ENCODE measurements around the gene ANXA6. TPM values are rescaled to one million over a fixed set of nuclear protein-coding genes. Genes with fewer than 3 reads are reported as not detected.

ANXA6 gene
- total RNA-seq, 1 donor from 2014 or later = 320 TPM

DNA sequence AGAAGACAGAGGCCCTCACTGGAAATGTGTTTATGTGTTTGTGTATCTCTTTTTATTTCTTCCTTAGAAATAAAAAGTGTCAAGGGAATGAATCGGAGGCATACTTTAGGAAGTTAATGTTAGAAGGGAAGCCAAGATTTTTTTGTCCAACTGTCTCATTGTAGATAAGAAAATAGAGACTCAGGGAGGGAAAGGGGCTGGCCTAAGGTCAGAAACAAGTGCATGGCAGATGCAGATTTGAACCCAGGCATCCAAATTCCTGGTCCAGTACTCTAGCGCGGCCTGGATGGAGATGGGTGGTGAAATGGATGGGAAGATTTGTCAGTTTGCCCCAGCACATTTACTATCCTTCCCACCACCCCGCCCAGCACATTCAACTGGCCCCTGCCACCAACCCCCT is 56.9 kb downstream of the ANXA6 start:
- H3K27me3 ChIP-seq (ENCODE audit: insufficient read depth, low read length) = no peaks in the 10 kb centered on the region
- peaks cover 2% of the 10 kb centered on the region for H3K4me1 ChIP-seq (ENCODE audit: insufficient read depth, low read length)
- no peaks in the 10 kb centered on the region for H3K9me3 ChIP-seq (ENCODE audit: insufficient read depth, low read depth, low read length)
- H3K27ac Mint-ChIP-seq (ENCODE audit: unreplicated experiment) = no peak overlapping the region
- no peaks in the 10 kb centered on the region for H3K9me3 Mint-ChIP-seq (ENCODE audit: unreplicated experiment)
- H2AFZ ChIP-seq (ENCODE audit: low read depth, low read length) = no peak overlapping the region
- H3K4me2 ChIP-seq (ENCODE audit: low read length) = no peak overlapping the region
- H3K36me3 ChIP-seq (ENCODE audit: insufficient read depth, low read length) = peaks cover 20% of the 10 kb centered on the region
- H3K4me3 ChIP-seq (ENCODE audit: insufficient read depth, low read depth, low read length) = no peak overlapping the region
- peaks cover 14% of the 10 kb centered on the region for H4K20me1 ChIP-seq (ENCODE audit: insufficient read depth, low read length)
- DNase-seq (ENCODE audit: low read depth) (no peak), FAIRE-seq (no peak)
- no peak overlapping the region for H3K9ac ChIP-seq (ENCODE audit: low read length)
- H3K79me2 ChIP-seq (ENCODE audit: insufficient read depth, low read length) = no peaks in the 10 kb centered on the region
- no peak overlapping the region for H3K27ac ChIP-seq (ENCODE audit: low read depth, low read length)
- H3K36me3 Mint-ChIP-seq (ENCODE audit: low read depth, unreplicated experiment) = peaks cover 25% of the 10 kb centered on the region
- H3K4me1 Mint-ChIP-seq (ENCODE audit: low read depth, unreplicated experiment) = peaks cover 13% of the 10 kb centered on the region
- TF ChIP-seq EZH2 (IDR thresholded peaks at IDR 0.05; ENCODE audit: insufficient read depth, low read length) = no peak
- TF ChIP-seq, protein P1, sequence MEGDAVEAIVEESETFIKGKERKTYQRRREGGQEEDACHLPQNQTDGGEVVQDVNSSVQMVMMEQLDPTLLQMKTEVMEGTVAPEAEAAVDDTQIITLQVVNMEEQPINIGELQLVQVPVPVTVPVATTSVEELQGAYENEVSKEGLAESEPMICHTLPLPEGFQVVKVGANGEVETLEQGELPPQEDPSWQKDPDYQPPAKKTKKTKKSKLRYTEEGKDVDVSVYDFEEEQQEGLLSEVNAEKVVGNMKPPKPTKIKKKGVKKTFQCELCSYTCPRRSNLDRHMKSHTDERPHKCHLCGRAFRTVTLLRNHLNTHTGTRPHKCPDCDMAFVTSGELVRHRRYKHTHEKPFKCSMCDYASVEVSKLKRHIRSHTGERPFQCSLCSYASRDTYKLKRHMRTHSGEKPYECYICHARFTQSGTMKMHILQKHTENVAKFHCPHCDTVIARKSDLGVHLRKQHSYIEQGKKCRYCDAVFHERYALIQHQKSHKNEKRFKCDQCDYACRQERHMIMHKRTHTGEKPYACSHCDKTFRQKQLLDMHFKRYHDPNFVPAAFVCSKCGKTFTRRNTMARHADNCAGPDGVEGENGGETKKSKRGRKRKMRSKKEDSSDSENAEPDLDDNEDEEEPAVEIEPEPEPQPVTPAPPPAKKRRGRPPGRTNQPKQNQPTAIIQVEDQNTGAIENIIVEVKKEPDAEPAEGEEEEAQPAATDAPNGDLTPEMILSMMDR (IDR thresholded peaks at IDR 0.05; ENCODE audit: insufficient read depth, low read depth, low read length) = no peak
- no peak overlapping the region for H3K4me3 Mint-ChIP-seq (ENCODE audit: unreplicated experiment)
- no peaks in the 10 kb centered on the region for H3K27me3 Mint-ChIP-seq (ENCODE audit: low read depth, unreplicated experiment)

DNA sequence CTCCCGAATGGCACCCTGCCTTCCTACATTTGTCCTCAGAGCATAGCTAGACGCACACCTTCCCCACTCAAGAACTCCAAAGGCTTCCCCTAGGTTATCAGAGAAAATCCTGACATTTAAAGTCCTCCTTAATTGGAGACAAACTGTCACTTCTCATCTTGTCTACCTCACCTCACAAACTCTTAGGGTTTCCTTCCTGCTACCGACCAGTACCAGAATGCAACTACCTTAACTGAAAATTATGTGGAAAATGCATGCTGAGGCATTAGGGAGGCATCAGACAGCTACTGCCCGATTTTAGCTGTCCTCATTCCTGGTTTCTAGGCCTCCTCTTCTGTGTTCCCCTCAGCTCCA is 58.8 kb downstream of the ANXA6 start:
- TF ChIP-seq, protein P1 (IDR thresholded peaks at IDR 0.05; ENCODE audit: insufficient read depth, low read depth, low read length) = no peak
- TF ChIP-seq EZH2 (IDR thresholded peaks at IDR 0.05; ENCODE audit: insufficient read depth, low read length) = no peak
- FAIRE-seq (no peak), DNase-seq (ENCODE audit: low read depth) (no peak)
- peaks cover 5% of the 10 kb centered on the region for H4K20me1 ChIP-seq (ENCODE audit: insufficient read depth, low read length)
- peaks cover 22% of the 10 kb centered on the region for H3K4me1 ChIP-seq (ENCODE audit: insufficient read depth, low read length)
- H3K4me2 ChIP-seq (ENCODE audit: low read length) = no peak overlapping the region
- peaks cover 14% of the 10 kb centered on the region for H3K36me3 ChIP-seq (ENCODE audit: insufficient read depth, low read length)
- Mint-ChIP-seq H3K4me1 (ENCODE audit: low read depth, unreplicated experiment) (peaks cover 30% of the 10 kb centered on the region), H3K27ac (ENCODE audit: unreplicated experiment) (no peak overlapping the region), H3K9me3 (ENCODE audit: unreplicated experiment) (no peaks in the 10 kb centered on the region), H3K27me3 (ENCODE audit: low read depth, unreplicated experiment) (no peaks in the 10 kb centered on the region), H3K36me3 (ENCODE audit: low read depth, unreplicated experiment) (peaks cover 21% of the 10 kb centered on the region), H3K4me3 (ENCODE audit: unreplicated experiment) (no peak overlapping the region)
- H3K4me3 ChIP-seq (ENCODE audit: insufficient read depth, low read depth, low read length) = no peak overlapping the region
- H3K27ac ChIP-seq (ENCODE audit: low read depth, low read length) = no peak overlapping the region
- H2AFZ ChIP-seq (ENCODE audit: low read depth, low read length) = no peak overlapping the region
- no peaks in the 10 kb centered on the region for H3K9me3 ChIP-seq (ENCODE audit: insufficient read depth, low read depth, low read length)
- no peaks in the 10 kb centered on the region for H3K27me3 ChIP-seq (ENCODE audit: insufficient read depth, low read length)
- no peak overlapping the region for H3K9ac ChIP-seq (ENCODE audit: low read length)
- H3K79me2 ChIP-seq (ENCODE audit: insufficient read depth, low read length) = no peaks in the 10 kb centered on the region

- H3K9me3 Mint-ChIP-seq (ENCODE audit: unreplicated experiment) = no peaks in the 10 kb centered on the region
- no peak for TF ChIP-seq EZH2 (IDR thresholded peaks at IDR 0.05; ENCODE audit: insufficient read depth, low read length)
- TF ChIP-seq, protein P1 (IDR thresholded peaks at IDR 0.05; ENCODE audit: insufficient read depth, low read depth, low read length) = no peak
- no peak overlapping the region for H3K9ac ChIP-seq (ENCODE audit: low read length)
- H2AFZ ChIP-seq (ENCODE audit: low read depth, low read length) = no peak overlapping the region
- peaks cover 28% of the 10 kb centered on the region for H3K4me1 ChIP-seq (ENCODE audit: insufficient read depth, low read length)
- H3K4me3 ChIP-seq (ENCODE audit: insufficient read depth, low read depth, low read length) = no peak overlapping the region
- no peaks in the 10 kb centered on the region for H3K27me3 ChIP-seq (ENCODE audit: insufficient read depth, low read length)
- peaks cover 14% of the 10 kb centered on the region for H3K36me3 ChIP-seq (ENCODE audit: insufficient read depth, low read length)
- H3K79me2 ChIP-seq (ENCODE audit: insufficient read depth, low read length) = no peaks in the 10 kb centered on the region
- peaks cover 21% of the 10 kb centered on the region for H3K36me3 Mint-ChIP-seq (ENCODE audit: low read depth, unreplicated experiment)
- no peak for FAIRE-seq
- H3K27ac ChIP-seq (ENCODE audit: low read depth, low read length) = no peak overlapping the region
- peaks cover 37% of the 10 kb centered on the region for H3K4me1 Mint-ChIP-seq (ENCODE audit: low read depth, unreplicated experiment)
- H3K4me2 ChIP-seq (ENCODE audit: low read length) = no peak overlapping the region
- H3K9me3 ChIP-seq (ENCODE audit: insufficient read depth, low read depth, low read length) = no peaks in the 10 kb centered on the region
- no peak for DNase-seq (ENCODE audit: low read depth)
- peaks cover 5% of the 10 kb centered on the region for H4K20me1 ChIP-seq (ENCODE audit: insufficient read depth, low read length)
- no peaks in the 10 kb centered on the region for H3K27me3 Mint-ChIP-seq (ENCODE audit: low read depth, unreplicated experiment)
- no peak overlapping the region for H3K27ac Mint-ChIP-seq (ENCODE audit: unreplicated experiment)
- H3K4me3 Mint-ChIP-seq (ENCODE audit: unreplicated experiment) = no peak overlapping the region
Observed at GRCh38 chr5:151097820-151098767, 59.5 kb downstream of the ANXA6 start.
